Prostate gland (tissue), 2 donors: ENCODE results near the gene KIAA0040.

ENCODE experiments used
- POLR2A ChIP-seq: fragments of 450-650 bp; IDR thresholded peaks from one replicate; pipeline ENCODE4 v1.6.1; 2016; ENCODE audit warnings: antibody characterized with exemption, mild to moderate bottlenecking
- POLR2AphosphoS5 ChIP-seq: sonication (generic); formaldehyde crosslinking; IDR thresholded peaks from one replicate; pipeline ENCODE4 v1.6.1; 2017; ENCODE audit warnings: antibody characterized with exemption
- TF ChIP-seq, protein P1 (sequence below), 4 experiments: fragments of 200-600 bp in 2 of 4; fragments of 450-650 bp in 2 of 4; sonication (generic) in 2 of 4; IDR thresholded peaks; 1 replicate in 3 of 4; 2 replicates in 1 of 4; pipeline ENCODE4 v1.5.1; 2016 to 2019; ENCODE audit warnings: antibody characterized with exemption in 4 of 4, mild to moderate bottlenecking in 2 of 4, moderate library complexity in 2 of 4

DNA sequence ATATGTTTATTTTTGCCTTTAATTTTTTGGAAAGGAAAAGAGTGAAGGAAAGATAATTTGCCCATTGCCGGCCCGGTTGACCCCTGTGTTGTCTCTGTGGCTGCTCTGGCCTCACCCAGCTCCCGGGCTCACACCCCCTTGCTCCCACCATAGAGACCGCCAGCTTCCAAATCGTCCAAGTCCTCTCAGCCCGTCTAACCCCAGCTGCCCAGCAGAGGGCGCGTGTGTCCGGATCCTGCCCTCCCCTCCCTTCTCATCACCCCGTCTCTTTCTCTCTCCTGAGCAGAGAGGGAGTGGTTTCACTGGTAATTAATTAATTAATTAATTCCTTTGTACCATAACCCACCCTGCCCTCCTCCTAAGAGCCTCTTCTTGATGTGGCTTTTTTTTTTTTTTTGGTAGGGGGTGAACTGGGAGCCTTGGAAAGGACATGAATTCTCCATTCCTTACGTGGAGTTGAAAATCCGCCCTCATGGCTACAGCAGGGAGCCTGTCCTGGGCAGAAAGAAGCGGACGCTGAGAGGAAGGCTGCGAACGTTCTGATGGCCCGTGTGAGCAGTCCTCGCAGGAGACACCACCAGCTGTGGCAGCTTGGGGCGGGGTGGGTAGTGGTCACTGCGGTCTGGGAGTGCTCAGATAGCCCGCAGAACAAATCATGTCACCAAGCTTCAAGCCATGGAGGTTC, 45.9 kb downstream of the KIAA0040 start:
- TF ChIP-seq, protein P1, sequence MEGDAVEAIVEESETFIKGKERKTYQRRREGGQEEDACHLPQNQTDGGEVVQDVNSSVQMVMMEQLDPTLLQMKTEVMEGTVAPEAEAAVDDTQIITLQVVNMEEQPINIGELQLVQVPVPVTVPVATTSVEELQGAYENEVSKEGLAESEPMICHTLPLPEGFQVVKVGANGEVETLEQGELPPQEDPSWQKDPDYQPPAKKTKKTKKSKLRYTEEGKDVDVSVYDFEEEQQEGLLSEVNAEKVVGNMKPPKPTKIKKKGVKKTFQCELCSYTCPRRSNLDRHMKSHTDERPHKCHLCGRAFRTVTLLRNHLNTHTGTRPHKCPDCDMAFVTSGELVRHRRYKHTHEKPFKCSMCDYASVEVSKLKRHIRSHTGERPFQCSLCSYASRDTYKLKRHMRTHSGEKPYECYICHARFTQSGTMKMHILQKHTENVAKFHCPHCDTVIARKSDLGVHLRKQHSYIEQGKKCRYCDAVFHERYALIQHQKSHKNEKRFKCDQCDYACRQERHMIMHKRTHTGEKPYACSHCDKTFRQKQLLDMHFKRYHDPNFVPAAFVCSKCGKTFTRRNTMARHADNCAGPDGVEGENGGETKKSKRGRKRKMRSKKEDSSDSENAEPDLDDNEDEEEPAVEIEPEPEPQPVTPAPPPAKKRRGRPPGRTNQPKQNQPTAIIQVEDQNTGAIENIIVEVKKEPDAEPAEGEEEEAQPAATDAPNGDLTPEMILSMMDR (IDR thresholded peaks at IDR 0.05): peak; percentile 43 to 58 (median 52)
- TF ChIP-seq POLR2A (no peak), POLR2AphosphoS5 (no peak)
